NCI-H146 (cell line): Measurements from ENCODE around the gene HDAC4.

Source experiments
- DNase-seq: peaks from one replicate; lab custom pipeline; 2025; lab: John Stamatoyannopoulos, UW

Gene HDAC4

DNA sequence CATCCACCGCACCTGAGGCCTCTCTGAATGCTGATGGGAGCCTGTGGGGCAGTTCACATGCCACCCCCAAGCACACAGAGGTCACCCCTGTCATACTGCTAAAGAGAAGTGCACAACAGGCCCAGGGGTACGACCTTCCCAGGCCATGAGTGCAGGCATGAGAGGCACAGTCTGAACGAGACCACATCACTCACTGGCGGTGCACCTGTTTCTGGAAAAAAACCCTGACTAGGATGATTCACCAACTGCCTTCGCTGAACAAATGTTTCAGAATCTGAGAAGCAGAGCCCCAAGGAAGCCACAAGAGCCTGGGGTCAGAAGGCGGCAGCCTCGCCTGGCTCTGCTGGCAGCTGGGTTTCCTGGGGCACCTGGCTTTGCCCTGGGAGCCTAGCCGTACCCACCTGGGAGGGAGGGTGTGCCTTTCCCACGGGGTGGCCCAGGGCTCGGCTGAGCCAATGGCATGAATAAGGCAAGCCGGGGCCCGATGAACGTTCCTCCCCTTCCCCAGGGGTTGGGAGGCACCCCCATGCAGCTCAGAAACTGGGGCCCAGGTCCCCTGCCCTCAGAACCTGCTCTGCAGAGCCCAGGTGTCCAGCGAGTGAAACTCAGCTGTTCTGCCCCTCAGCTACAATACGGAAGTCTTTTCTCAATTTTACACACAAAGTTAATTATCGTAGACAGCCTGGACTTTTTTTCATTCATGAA is 73.8 kb downstream of the HDAC4 start:
- no peak for DNase-seq

DNA sequence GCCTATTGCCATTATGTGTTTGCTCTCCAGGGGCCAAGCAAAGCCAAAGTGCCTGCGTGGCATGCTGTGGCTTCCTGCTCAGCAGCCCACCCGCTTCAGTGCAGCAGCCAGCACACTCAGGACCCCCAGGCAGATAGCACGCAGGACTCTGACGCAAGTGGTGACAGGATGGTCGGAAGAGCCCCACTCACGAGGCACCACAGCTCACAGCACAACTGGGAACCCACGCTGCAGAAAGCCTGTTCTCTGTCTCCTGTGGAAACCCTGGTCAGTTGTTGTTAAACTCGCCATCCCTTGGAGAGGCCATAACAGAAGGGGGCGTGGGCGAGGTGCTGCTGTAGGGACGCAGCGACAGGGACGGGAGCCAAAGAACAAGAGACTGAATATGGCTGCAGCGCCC is 76.4 kb downstream of the HDAC4 start:
- DNase-seq = no peak

DNA sequence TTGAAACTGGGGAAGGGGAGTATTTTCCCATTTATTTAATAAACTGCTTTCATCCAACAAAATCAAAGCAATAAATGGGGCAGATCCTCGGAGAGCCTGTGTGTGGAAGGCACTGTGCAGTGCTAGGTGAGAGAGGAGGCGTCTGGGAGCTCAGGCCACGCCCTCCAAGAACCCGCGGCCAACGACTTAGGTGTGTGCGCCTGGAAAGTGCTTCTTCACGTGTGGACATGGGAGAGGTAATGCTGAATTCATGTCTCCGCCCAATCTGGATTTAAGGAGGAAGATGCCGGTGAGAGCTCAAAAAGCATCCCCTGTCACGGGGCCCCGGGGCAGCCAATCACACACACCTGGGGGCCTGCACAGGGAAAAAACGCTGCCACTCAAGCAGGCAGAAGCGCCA is 77.4 kb downstream of the HDAC4 start:
- DNase-seq = no peak

DNA sequence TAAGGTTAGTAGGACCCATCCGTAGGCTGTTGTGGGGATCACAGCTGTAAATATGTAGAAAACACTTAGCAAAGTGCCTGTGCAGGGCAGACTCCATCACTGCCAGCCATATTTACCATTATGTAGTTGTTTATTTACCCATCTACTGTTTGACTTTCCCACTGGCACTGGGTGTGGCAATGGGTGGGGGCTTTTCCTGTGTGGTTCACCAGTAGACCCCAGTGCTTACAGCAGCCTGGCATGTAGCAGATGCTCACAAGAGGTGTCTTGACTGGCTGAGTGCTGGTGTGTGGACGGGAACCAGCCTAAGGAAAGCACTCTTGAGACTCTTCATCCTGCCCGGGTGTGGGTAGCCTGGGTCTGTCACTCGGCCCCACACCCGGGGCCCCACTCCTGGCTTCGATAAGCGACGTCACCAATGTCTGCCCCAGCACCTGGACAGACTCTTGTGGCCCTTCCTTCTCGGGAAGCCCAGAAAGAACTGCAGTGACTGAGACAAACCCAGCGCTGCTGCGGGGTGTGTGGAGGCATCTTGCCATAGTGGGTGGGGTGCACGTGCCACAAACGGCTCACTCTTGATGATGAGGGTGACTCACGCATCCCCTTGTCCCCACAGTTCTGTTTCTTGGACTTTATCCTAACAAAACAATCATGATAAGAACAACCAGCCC is 78.3 kb downstream of the HDAC4 start:
- DNase-seq = no peak

DNA sequence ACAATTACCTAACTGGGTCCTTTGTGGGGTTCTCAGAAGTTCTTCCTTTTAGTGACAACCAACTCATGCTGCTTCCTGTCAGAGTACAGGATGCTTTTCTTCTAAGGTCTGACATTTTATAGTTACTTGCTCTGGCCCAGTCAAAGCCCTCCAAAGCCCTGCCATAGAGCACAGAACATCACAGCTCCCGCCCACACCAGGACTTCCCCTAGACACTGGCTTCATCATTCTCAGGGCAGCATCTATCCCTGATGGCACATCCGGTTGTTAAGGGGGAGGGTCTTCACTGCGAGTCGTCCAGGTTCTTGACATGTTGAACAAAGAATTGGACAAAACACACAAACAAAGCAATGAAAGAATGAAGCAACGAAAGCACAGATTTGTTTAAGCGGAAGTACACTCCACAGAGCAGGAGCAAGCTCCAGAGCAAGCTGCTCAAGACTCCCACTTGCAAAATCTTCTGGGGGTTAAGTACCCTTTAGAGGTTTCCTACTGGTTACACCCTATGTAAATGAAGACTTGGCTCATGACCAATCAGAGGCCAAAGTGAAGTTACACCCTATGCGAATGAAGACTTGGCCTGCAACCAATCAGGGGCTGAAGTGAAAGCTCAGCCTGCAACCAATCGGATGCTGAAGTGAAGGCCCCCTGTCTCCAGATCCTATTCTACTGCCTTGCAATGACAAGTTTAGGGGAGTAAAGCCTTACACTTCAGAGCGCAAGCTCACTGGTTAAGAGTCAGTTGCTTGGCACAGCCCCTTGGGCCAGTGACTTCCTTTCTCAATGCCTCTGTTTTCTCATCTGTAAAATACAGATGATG is 79.0 kb downstream of the HDAC4 start:
- DNase-seq = no peak

DNA sequence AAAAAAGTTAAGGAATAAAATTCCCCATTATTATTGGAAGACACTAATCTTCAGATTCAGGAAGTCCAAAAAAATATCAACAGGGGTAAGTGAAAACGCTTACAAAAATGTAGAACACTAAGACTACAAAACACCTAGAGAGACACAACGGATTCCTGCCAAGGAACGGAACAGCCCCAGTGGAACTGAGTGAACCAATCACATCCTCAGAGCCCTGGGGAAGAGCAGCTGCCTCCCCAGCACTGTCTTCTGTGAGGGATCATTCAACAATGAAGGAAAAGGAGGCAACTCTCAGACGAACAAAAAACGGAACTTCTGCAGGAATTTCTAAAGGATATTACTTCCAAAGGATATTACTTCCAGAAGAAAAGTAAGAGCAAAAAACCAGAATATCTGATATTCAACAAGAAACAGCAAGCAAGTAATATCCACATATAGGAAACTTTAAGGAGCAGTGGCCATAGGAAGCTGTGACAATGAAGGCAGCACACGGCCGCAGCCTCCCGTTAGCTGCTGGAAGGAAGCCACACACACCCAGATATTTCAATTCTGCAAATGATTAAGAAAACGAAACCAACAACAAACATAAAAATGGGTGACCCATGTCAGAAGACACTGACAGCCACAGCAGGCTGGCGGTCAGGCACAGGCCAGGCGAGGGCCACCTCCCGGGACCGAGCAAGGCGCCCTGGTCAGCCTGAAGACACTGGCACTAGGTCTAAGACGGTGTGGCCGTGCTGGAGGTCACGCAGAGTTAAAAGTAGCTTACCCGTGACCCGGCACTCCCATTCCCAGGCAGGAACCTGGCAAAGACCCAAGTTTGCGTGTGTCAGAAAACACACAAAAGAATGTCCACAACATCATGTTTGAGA is 81.8 kb downstream of the HDAC4 start:
- DNase-seq = no peak

DNA sequence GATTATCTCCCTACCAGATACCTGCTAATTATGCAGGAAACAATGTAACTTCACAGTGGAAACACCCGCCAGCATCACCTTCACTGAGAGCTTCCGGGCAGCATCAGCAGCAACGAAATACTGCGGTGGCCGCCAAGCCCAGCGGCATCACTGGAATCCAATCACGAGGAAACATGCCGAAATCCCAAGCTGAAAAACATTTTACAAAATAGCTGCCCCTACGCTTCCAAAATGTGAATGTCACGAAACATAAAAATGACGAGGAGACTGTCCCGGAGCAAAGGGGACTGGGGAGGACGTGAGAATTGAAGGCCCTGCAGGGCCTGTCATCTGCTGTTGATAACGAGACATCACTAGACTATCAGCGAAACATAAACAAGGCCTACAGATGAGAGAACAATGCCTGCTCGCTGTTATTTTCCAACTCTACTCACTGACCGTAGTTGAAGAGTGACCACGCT is 82.6 kb downstream of the HDAC4 start:
- DNase-seq = no peak

DNA sequence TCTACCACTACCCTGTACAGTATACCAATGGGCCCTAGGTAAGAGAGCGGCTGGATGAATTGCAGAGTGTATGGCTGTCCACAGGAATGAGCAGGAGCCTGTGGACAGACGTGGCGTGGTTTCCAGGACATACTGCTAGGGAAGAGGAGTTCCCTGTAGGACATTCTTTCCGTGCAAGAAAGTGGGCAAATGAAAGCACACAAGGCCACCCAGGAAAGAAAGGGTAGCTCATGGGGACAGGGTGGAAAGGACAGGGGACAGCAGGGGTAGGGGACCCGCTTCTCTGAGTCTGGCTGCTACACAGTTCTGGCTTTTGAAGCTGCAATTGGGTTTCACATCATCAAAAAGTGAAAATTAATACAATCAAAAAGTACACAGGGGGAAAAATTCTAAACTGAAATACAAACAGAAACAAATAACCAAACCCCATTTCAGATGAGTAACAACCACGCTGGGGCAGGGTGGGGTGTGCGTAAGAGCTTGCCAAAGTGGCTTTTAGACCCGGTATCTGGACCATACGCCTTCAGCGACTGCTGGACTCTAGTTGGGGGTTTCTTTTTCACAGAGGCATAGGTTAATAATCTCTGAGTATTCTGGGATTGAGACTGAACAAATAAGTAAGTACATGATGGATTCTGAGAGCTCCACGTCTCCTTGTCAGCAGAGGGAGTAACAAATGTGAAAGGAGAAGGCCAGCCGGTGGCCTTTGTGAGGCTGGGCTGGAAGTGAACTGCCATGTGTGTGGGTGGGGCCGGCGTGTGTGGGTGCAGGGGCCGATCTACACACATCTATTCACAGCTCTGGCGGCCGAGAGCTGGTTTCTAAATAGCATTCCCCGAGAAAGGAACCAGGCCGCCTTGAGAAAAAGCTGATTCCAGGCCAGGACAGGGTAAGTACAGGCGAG is 84.0 kb downstream of the HDAC4 start:
- no peak for DNase-seq

DNA sequence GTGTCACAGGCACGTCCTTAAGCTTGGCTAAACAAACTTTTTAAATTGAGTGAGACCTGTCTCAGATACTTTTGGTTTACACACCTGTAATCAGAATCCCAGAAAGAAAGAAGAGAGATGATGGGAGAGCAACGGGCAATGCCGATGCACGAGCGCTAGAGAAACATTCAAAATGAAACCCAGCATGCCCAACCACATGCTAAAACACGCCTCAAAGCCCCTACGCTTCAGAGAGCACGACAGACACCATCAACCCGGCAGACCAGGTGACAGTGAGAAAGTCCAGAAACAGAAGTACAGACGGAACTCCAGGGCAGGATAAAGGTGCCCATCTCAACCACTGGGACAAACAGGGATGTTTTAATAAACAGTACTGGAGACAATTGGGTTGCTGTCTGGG is 85.5 kb downstream of the HDAC4 start:
- no peak for DNase-seq

DNA sequence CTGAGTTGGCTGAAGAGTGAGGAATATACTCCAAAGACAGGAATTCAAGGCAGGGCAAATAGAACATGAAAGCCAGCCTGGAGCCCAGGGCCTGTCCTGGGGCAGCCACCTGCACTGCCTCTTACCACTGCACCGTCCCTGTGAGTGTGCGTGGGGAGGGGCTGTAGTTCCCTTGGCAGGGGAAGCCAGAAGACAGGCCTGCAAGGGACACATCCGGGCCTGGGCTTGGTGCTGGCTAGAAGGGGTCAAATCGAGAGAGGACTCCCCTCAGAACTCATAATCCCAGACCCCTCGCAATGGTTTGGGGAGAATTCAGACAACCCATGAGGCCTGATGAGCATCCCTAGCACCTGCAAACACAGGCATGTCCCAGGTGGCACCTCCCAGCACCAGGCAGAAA is 87.0 kb downstream of the HDAC4 start:
- no peak for DNase-seq

DNA sequence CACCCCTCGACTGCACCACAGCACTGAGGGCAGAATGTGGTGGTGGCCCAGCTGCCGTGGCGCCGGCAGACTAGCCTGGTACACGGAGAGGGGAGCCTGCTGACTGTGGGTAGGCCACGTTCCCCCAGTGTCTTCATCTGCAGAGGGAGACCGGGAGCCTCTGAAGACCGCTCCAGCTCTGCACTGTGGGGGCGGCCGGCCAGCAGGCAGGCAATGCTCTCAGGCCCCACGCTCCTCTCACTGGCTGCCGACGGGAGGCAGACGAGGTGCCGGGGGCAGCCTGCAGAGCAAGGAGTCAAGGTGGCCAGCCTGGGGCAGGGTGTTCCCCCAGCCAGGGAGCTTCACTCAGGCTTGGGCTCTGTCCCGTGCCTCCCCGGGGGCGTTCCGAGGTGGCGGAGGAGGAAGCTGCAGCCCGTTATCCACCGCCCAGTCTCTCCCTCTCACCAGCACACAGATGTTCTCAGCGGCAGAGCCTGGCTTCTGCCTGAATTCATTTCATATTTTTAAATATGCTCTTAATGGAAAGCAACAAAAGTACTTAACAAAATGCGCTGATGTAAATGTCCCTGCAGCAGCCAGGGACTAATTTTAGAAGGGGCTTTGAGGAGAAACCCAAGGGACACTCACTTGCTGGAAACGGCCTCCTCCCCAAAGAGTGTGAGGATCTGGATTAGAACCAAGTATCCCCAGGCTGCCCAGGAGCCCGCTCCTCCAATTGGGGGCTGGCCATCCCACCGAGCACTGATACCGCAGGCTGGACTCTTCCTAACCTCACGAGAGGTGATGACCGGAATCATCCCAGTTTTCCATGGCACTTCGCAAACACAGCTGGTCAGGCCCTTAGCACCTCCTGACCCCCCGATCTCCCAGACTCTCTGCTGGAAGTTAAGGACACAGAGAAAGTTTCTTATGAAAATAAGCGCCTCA is 87.8 kb downstream of the HDAC4 start:
- no peak for DNase-seq

DNA sequence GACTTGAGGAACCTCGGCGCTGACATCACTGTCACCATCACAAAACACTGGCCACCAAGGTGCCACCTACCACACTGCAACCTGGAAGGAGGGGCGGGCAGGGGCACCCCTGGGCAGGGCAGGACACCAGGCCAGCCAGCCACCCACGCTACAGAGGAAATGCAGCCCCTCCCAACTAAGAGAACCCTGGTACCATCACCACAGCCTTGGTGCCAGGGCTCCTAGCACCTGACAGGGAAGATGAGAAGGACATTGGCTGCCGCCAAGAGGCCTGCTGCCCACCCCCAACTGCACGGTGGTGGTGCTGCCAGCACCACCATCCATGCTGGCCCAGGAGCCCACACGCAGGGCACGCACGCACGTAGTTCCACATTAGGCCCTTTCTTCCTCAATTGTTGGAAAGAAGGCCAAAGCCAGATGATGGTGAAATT is 88.7 kb downstream of the HDAC4 start:
- DNase-seq = no peak

DNA sequence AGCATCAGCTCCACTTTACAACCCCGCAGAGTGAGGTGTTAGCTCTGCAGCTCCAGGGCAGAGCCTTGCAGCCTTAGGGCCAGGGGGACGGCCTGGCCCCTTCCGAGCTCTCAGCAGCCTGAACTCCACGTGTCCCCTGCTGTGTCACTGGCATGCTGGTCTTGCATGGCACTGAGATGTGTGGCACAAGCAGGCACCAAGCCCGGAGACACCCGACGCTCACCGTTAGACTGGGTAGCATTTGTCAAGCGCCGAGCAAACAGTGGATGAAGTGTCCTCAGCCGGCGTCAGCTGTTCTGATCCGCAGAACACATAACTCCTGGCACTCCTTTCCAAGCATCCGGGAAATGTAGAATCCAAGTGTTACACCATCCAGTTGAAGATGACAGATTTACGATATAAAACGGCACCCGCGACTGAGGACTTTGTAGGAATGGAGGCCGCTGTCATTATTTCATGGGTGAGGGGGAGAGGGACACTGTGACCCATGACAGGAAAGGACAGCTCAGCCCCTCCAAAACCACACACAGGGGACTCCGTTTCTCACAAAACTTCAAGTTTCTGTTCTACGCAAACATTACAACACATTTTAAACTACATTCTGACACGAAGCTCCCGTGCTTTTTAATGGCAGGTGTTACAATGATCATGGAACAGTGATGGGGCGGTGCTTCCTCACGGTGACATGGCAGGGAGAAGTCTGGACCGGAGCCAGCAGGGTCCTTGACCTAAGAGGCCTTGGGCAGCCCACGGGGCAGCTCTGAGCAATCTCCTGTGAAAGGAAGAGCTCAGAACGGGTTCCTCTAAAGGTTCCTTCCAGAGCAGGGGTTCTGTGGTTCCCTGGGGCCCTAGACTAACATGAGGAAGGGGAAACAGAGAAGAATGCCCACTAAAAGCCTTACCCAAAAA is 89.4 kb downstream of the HDAC4 start:
- no peak for DNase-seq

DNA sequence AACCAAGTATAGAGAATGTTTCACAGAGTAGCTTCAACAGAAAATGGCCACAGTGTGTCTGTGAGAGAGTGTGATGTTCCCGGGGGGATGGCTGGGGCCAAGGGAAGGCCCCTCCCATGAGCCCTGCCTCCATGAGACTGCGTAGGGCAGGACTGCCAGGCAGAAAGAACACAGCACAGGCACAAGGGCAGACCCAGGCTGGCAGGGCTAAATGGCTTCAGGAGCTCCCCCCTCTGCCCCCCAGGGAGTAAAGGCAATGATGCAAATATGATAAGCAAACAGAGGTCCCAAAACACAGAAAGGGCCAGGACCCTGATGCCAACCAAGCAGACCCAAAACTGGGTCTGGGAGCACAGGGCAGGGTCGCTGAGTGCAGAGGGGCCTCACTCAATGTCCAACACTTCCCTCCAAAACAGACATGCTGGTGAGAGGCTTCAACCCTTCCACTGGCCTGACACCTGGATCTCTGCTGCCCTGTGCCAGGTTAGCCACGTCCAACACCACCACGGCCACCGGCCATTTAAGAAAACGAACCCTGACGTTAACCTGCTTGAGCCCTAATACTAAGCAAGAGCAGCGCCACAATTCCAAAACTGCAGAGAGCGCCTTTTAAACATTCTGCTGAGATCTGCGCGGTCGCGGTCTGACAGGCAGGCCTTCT is 90.3 kb downstream of the HDAC4 start:
- no peak for DNase-seq

DNA sequence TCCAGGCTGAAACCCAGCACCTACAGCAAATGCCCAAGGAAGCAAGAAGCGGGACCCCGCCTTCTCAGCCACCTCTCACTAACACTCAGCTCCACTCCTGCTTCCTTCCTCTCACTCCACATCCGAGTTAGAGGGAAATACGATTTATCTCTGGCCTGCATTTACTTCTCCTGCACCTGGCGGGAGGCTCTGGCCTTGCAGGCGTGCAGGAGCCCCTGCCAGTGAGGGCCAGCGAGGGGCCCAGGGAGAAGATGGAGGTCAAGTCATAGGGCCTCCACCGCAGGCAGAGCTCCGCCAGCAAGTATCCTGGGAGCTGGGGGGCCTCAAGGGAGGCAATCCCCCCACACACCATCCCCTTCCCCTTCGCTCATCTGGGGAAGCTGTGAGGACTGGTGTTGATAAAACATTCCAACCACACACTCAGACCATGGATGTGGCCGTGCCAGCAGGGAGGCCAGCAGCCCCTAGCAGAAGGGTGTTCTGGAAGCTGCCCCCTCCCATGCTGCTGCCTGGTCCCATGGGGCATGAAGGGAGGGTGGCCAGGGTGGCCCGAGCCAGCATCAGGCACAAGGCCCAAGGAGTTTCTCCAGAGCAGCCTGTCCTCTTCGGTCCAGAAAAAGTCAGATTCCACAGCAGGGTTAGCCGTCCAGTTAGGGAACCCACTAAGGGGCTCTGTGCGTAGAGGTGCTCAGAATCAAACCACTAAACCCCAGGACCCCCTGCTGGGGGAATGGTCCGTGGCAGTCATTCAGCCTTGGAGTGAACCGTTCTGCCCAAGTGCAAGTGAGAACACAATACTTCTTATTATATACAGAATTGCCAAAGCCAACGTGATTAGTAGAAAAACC is 91.2 kb downstream of the HDAC4 start:
- no peak for DNase-seq

DNA sequence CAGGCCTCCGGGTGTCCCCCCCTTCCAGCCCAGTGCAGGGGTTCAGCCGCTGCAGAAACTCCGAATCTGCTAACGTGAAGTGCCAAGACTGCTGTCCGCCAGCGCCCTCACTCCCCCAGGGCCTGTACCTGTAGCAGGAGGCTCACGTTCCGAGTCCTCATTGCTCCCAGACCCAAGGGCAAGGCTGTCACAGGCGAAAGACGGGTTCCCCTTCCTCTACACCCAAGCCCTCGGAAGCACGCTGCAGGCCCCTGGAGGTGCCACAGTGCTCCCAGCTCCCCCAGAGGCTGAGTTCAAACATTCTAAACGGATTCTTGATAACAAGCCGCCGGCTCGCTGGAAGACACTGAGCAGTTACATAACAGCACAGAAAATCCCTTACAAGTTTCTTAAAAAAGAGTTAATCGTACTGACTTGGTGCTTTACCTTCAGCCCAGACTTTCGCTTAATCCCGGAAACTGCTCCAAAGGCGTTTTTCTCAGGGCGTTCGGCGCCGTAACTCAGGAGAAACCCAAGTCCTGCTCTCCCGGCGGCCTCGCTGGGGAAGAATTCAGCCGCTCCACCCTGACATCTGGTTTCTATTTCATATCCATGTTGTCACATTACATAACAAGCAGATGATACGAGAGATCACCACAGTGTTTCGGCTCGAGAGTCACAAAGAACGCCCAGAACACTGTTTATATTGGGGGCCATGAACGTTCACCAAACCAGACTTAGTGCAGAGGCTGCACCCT is 92.0 kb downstream of the HDAC4 start:
- DNase-seq = no peak
